Measurements from ENCODE around the gene MTG1. TPM values are rescaled to one million over a fixed set of nuclear protein-coding genes. Genes with fewer than 3 reads are reported as not detected.
A peak's percentile ranks its signal among the peaks of the same experiment; 100 is the strongest.
"Not testable (repeated sequence)": the region's sequence is repeated elsewhere in the genome, so short reads cannot be mapped to it uniquely, and the experiment has no call there.

Gene MTG1
- total RNA-seq, 1 donor from 2014 or later: 14.7 TPM

- DNase-seq: peak; percentile 99
- peak; percentile 99 for ATAC-seq (ENCODE audit: poor library complexity)
- intact Hi-C loops (cut with DNase I): no loop called here
Measured at GRCh38 chr10:133373174-133374090, 20.5 kb upstream of the MTG1 start, which contains the start of gene ECHS1. TSS of gene ECHS1 (minus strand) at chr10:133373354. CDS start at chr10:133373333, 21 bp downstream.

GRCh38 chr10:133375357-133376115, 18.4 kb upstream of the MTG1 start:
- intact Hi-C loops (cut with DNase I): no loop called here
- ATAC-seq (ENCODE audit: poor library complexity) (no peak), DNase-seq (no peak)

GRCh38 chr10:133376183-133376582, 17.8 kb upstream of the MTG1 start:
- DNase-seq; intact Hi-C loops (cut with DNase I); ATAC-seq (ENCODE audit: poor library complexity): not testable (repeated sequence)

GRCh38 chr10:133377025-133377817, 16.7 kb upstream of the MTG1 start:
- intact Hi-C loops (cut with DNase I): no loop called here

GRCh38 chr10:133377818-133378250, 16.1 kb upstream of the MTG1 start:
- no peak for DNase-seq
- peak; percentile 6 for ATAC-seq (ENCODE audit: poor library complexity)
- intact Hi-C loops (cut with DNase I): no loop called here

More at GRCh38 chr10:133377025-133377817, 16.7 kb upstream of the MTG1 start:
- ATAC-seq (ENCODE audit: poor library complexity) (no peak), DNase-seq (no peak)

- intact Hi-C loops (cut with DNase I): no loop called here
- peak; percentile 85 for DNase-seq
Measured at GRCh38 chr10:133378251-133379096, 15.5 kb upstream of the MTG1 start.

GRCh38 chr10:133379152-133379800, 14.7 kb upstream of the MTG1 start, which contains the start of gene PAOX:
TSS of gene PAOX (plus strand) at chr10:133379262. CDS start at chr10:133379317, 55 bp downstream.
- ATAC-seq (ENCODE audit: poor library complexity) (peak; percentile 66), DNase-seq (peak; percentile 83)
- intact Hi-C loops (cut with DNase I): no loop called here

More at GRCh38 chr10:133378251-133379096, 15.5 kb upstream of the MTG1 start:
- ATAC-seq (ENCODE audit: poor library complexity): peak; percentile 88

GRCh38 chr10:133379801-133380666, 13.9 kb upstream of the MTG1 start:
- intact Hi-C loops (cut with DNase I): no loop called here
- peak; percentile 5 for ATAC-seq (ENCODE audit: poor library complexity)

GRCh38 chr10:133381036-133381435, 12.9 kb upstream of the MTG1 start:
- DNase-seq (no peak), ATAC-seq (ENCODE audit: poor library complexity) (no peak)
- intact Hi-C loops (cut with DNase I): no loop called here

More at GRCh38 chr10:133379801-133380666, 13.9 kb upstream of the MTG1 start:
- no peak for DNase-seq

- DNase-seq (no peak), ATAC-seq (ENCODE audit: poor library complexity) (no peak)
- intact Hi-C loops (cut with DNase I): no loop called here
Measured at GRCh38 chr10:133383551-133383950, 10.4 kb upstream of the MTG1 start.

- DNase-seq: no peak
- intact Hi-C loops (cut with DNase I): no loop called here
- no peak for ATAC-seq (ENCODE audit: poor library complexity)
Measured at GRCh38 chr10:133384071-133384470, 9.9 kb upstream of the MTG1 start.

GRCh38 chr10:133385214-133385613, 8.7 kb upstream of the MTG1 start:
- no peak for ATAC-seq (ENCODE audit: poor library complexity)
- intact Hi-C loops (cut with DNase I): no loop called here

GRCh38 chr10:133386951-133387350, 7.0 kb upstream of the MTG1 start:
- ATAC-seq (ENCODE audit: poor library complexity); DNase-seq; intact Hi-C loops (cut with DNase I): not testable (repeated sequence)

More at GRCh38 chr10:133385214-133385613, 8.7 kb upstream of the MTG1 start:
- DNase-seq: no peak

GRCh38 chr10:133388236-133388972, 5.6 kb upstream of the MTG1 start:
- intact Hi-C loops (cut with DNase I): no loop called here
- ATAC-seq (ENCODE audit: poor library complexity) (no peak), DNase-seq (no peak)

- DNase-seq (no peak), ATAC-seq (ENCODE audit: poor library complexity) (no peak)
- intact Hi-C loops (cut with DNase I): no loop called here
Measured at GRCh38 chr10:133388973-133389818, 4.8 kb upstream of the MTG1 start.

Measured in Right ventricle myocardium superior (tissue), 1 donor.